Right forelimb (tissue), 1 donor: ENCODE measurements around the gene MAD1L1.

ENCODE experiments used
- DNase-seq: peaks from one replicate; pipeline ENCODE4 v3.0.0-alpha.2; 2018

Gene MAD1L1

DNA sequence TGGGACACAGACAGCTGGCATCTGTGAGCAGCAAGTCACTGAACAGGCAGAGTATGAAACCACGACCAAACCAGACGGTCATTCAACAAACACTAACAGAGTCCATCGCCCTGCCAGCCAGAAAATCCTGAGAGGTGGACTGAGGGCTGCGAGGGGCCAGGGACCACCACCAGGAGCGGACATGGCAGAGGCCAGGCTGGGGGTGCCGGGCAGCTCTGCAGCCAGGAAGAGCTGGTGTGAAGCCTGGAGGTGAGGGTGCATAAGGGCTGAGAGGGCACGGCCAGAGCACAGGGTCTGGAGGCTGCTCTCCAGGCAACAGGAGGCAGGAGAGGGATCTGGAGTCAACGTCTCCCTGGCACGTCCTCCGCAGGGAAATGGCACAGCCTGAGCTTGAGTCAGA is 15.5 kb downstream of the MAD1L1 start:
- DNase-seq: no peak

DNA sequence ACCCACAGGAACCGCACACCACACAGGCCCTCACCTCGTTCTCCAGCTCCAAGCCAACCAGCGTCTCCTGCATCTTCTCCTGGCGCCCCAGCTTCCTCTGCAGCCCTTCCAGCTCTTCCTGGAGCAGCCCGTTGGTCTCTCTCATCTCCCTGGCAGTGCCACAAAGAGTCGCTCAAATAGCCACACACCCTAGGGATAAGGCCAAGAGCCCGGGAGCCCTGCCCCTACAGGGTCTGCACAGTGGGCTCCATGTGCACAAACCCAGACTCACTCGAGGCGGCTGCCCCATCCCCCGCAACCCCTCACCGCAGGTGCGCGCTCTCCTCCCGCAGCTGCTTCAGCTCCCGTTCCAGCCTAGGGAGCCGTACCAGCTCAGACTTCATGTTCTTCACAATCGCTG is 16.9 kb downstream of the MAD1L1 start:
- no peak for DNase-seq

DNA sequence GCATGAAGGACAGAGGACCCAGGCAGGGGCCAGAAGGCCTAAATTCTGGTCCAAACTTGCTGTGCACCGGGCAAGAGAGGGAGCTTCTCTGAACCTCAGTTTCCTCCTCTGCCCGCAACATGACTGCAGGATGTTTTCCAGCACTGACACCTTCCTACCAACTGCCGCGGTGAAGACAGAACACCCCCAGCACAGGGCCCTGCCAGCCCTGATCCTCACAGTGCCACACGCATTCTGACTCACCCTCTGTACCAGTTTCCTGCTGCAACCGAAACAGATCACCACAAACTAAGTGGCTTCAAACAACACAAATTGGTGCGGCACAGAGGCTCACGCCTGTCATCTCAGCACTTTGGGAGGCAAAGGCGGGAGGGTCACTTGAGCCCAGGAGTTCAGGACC is 18.1 kb downstream of the MAD1L1 start:
- no peak for DNase-seq

GRCh38 chr7:2213551-2214215 is 19.1 kb downstream of the MAD1L1 start:
- no peak for DNase-seq

- no peak for DNase-seq
Measured at GRCh38 chr7:2212906-2213305, 19.8 kb downstream of the MAD1L1 start.

DNA sequence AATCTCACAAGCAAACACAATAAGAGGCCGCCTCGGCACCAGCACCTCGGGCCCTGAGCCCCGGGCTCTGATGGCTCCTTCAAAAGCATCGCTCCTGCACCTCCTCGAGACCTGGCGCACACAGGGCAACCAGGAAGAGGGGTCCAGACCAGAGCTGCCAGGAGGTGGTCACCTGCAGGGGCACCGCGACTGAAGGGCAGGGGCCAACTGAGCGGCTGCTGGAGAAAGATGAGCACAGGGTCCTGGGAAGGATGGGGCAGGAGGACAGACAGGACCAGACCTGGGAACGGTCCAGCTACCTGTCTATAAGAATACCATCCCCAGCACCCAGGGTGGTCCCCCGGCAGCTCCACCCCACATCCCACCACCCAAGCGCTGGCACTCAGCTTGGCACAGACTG is 20.8 kb downstream of the MAD1L1 start:
- DNase-seq: no peak

DNA sequence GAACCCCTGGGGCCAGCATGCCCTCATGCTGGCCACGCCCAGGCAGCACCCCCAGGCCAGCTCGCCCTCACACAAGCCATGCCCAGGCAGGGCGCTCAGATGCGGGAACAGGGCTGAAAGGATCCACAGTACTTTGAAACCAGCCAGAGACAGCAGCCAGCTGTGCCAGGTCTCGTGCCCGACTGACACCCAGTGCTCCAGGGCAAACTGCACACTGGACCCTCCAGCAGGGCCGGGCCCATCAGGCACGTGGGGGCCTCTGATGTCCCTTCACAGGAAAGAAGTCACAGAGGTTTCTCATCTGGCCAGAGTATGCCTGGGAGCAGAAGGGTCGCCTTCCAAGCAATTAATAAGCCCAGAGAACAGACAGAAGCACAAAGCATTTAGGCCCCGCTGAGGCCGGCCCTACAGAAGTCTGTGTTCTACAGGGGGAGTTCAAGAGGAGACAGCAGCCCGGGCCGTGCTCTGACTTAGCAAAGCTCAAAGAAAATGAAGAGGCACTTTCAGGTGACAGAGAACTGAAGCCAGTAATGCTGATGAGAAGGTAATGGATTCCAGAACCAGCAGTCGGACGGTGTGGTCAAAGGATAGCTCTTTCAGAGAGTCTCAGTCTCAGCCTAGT is 21.4 kb downstream of the MAD1L1 start:
- no peak for DNase-seq

DNA sequence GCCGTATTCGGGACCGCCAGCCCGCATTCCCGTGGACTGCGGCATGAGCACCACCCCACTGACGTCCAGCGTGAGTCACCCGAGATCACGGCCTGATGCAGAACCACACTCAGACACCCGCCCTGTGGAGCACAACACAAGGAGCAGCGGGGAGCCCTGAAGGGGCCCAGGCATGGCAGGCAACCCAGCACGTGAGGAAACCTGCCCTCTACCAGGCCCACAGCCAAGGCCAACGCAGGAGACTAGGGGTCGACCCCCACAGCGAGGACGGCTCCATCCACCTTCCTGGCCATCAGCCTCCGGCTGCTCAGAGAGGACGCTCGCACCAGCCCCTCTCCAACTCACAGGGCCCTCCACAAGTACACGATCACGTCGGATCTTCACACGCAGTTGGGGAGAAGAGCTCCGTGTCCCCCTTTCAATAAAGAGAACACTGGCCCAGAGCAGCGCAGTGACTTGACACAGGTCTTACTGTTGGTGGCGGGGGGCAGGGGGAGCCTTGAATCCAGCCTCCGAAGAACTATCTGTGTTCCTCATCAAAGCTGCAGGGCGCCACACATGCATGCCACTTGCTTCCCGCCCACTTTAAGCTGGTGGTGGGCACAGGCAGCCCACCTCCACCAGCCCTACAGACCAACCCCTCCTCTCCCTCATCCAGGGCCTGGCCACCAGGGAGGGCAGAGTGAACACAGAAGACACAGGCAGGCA is 22.0 kb downstream of the MAD1L1 start:
- DNase-seq: no peak

DNA sequence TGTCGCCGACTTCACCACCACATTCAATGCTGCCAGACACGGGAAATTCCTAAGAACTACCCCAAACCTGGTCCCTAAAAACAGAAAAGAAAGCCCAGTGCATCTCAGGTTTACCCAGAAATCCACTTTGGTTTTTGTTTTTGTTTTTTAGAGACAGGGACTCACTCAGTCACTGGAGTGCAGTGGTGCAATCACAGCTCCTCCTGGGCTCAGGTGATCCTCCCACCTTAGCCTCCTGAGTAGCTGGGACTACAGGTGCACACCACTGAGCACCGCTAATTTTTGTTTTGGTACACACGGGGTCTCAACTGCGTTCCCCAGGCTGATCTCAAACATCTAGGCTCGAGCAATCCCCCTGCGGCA is 22.8 kb downstream of the MAD1L1 start:
- DNase-seq: no peak

DNA sequence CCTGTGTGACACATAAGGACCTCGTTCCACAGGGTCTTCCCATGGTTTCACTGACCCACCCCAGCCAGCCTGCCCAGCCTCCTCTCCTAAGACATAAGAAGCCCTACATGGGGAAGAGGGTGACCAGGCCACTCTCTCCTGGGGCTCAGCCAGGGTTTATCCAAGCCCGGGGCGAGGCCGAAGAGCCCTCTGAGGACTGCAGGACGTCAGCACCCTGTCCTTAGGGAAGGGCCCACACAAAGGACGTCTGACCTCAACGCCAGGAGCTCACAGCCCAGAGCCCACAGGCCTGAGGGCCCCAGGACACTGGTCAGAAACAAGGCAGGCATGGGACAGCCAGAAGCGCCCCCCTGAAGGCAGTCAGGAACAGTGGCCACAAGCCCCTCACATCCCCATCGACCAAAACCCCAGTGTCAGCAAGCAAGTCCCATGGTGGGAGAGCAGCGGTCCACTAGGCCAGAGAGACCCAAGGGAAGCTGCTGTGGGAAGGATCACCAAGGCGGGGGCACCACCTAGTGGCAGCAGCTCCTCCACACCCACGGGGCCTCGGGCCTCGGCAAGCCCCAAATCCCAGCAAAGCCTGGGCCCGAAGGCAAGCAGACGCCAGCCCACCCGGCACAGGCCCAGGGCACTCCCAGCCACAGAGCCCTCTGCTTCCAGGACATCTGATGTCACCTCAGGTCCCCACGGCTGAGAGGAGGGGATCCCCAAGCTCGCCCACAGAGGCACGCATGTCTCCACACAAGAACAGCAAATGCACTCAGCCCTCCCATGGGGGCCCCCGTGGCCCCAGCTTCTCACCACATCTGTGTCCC is 23.4 kb downstream of the MAD1L1 start:
- DNase-seq: peak; percentile 84

DNA sequence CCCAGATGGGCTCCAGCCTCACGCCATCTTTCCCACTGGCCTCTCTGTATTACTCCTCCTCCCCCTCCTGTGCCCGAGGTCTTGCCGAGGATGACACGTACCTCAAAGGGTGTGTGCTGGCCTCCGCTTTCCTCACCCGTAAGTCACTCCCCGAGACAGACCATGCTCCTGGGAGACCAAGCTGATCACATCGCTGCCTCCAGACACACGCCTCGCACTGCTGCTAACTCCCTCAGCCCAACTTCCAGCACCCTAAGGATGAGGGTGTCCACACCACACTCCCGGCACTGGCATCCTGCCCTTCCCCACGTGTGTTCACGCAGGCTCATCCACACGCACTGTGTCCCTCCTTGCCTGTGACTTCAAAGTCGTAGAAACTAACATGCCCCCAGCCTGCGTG is 24.0 kb downstream of the MAD1L1 start:
- DNase-seq: no peak

- peak; percentile 21 for DNase-seq
Measured at GRCh38 chr7:2205036-2205780, 27.5 kb downstream of the MAD1L1 start.

DNA sequence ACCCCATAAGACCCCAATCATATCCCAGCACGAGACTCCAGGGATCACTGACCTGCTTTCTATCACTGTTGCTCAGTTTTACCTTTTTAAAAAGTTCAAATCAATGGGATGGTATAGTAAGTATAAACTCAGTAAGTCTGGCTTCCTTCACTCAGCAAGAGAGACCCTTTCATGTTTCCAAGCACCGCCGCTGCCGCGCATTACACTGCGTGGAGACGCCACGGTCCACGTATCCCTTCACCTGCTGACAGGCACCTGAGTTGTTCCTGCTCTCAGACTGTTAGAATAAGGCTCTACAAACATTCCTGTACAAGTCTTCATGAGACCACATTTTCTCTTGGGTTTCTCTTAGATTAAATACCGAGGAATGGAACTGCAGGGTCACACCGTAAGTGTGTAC is 28.3 kb downstream of the MAD1L1 start:
- DNase-seq: no peak

DNA sequence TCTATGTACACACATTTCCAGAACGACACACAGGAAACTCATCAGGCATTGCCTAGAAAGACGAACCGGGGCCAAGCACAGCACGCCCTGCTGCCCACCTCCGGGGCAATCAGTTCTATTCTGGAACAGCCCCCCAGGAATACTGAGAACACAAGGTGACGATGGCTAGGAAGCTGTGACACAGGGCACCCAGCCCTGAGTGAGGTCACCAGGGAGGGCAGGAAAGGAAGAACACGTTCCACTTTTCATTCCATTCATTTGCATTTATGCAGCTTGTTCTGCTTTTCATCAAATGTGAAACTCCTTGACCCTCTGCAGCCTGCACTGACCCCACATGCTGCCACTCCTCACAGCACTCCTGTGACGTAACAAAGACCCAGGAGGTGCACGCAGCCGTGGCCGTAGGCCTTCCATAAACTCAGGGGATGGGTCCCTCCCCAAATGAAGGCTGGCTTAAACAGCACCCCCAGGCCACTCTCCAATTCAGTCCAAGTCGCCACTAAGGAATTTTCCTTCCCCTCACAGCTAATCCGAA is 28.9 kb downstream of the MAD1L1 start:
- no peak for DNase-seq

GRCh38 chr7:2202901-2203765 is 29.6 kb downstream of the MAD1L1 start:
- no peak for DNase-seq

DNA sequence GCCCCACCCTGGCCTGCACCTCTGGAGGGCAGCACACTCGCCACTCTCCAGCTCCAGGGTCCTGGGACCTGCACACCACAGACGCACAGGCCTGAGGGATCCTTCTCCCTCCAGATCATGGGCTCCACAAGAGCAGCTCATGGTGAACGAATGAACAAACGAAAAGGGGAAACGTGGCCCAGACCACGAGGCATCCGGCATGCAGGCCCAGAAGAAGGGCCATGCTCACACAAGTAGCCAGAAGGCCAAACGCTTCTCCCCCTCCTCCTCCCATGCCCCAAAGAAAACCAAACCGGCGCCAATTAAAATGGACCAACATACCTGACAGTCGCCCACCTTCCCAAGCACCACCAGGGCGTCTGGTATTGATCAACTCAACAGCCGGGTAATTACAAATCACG is 30.4 kb downstream of the MAD1L1 start:
- DNase-seq: no peak

GRCh38 chr7:2201686-2202360 is 30.9 kb downstream of the MAD1L1 start:
- DNase-seq: no peak

GRCh38 chr7:2201128-2201527 is 31.6 kb downstream of the MAD1L1 start:
- peak; percentile 34 for DNase-seq

DNA sequence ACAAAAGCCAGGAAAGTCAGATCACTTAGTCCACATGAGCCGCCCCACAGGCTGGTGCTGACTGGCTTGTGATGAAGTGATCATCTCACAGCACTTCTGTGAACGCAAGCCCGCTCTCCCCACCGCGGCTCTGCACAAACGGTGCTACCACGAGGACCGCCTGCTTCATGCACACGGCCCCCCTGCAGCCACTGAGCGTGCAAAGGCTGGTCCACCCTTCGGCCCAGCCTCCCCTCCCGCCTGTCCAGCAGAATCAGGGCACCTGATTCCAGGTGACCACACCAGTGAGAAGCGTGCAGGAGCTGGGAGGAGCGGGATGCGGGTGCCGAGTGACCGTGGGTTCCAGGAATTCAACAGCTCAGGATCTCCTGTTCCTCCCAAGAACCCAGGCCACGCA is 32.2 kb downstream of the MAD1L1 start:
- DNase-seq: no peak

GRCh38 chr7:2199956-2200583 is 32.7 kb downstream of the MAD1L1 start:
- DNase-seq: peak; percentile 37
